Fibroblast of skin of scalp (primary cell): Measurements from ENCODE around the gene NUCB1.

Experiments
- DNase-seq: peaks from one replicate; pipeline ENCODE4 v3.0.0-alpha.2; 2013

Gene NUCB1

GRCh38 chr19:48963371-48964204 lies 63.5 kb downstream of the NUCB1 start:
- DNase-seq: peak; percentile 84

GRCh38 chr19:48964205-48965039 lies 64.3 kb downstream of the NUCB1 start:
- peak; percentile 63 for DNase-seq

GRCh38 chr19:48965040-48965805 lies 65.1 kb downstream of the NUCB1 start, which contains the start of gene FTL:
TSS of gene FTL (plus strand) at chr19:48965309. CDS start at chr19:48965508, 199 bp downstream.
- peak; percentile 97 for DNase-seq

GRCh38 chr19:48965806-48966540 lies 65.9 kb downstream of the NUCB1 start:
- peak; percentile 81 for DNase-seq

- DNase-seq: no peak
These were observed 66.6 kb downstream of the NUCB1 start for GRCh38 chr19:48966541-48967345.

- DNase-seq: peak; percentile 50
These were observed 67.5 kb downstream of the NUCB1 start for GRCh38 chr19:48967346-48968178.

- DNase-seq: peak; percentile 44
These were observed 68.1 kb downstream of the NUCB1 start for GRCh38 chr19:48968179-48968661.

GRCh38 chr19:48968813-48969218 lies 68.7 kb downstream of the NUCB1 start:
- no peak for DNase-seq

GRCh38 chr19:48969276-48970138 lies 69.4 kb downstream of the NUCB1 start:
- peak; percentile 21 for DNase-seq

- no peak for DNase-seq
These were observed 70.1 kb downstream of the NUCB1 start for GRCh38 chr19:48970139-48970766.

- peak; percentile 73 for DNase-seq
These were observed 70.8 kb downstream of the NUCB1 start for GRCh38 chr19:48970923-48971395.
